Activated CD4-positive, alpha-beta T cell treated with anti-CD3 and anti-CD28 coated beads, Interleukin-2, amount 50 U/mL, for 48 hours (primary cell): Measurements from ENCODE around the gene VAT1L.
"Not testable (repeated sequence)": the region's sequence is repeated elsewhere in the genome, so short reads cannot be mapped to it uniquely, and the experiment has no call there.

Experiments
- DNase-seq, 2 experiments: peaks; one replicate each; pipeline ENCODE4 v3.0.0-alpha.2; 2020

VAT1L gene

GRCh38 chr16:77918809-77919707 is 130.7 kb downstream of the VAT1L start:
- no peak for DNase-seq

GRCh38 chr16:77919761-77920415 is 131.5 kb downstream of the VAT1L start:
- no peak for DNase-seq

- no peak for DNase-seq
Observed at GRCh38 chr16:77920984-77921383, 132.6 kb downstream of the VAT1L start.

GRCh38 chr16:77922228-77922754 is 133.9 kb downstream of the VAT1L start:
- DNase-seq = no peak

GRCh38 chr16:77925531-77925930 is 137.2 kb downstream of the VAT1L start:
- DNase-seq = no peak

GRCh38 chr16:77928096-77928495 is 139.7 kb downstream of the VAT1L start:
- DNase-seq = no peak

GRCh38 chr16:77929004-77929403 is 140.6 kb downstream of the VAT1L start:
- no peak for DNase-seq

GRCh38 chr16:77931058-77931457 is 142.7 kb downstream of the VAT1L start:
- no peak for DNase-seq

GRCh38 chr16:77937473-77938149 is 149.2 kb downstream of the VAT1L start:
- no peak for DNase-seq

GRCh38 chr16:77938913-77939312 is 150.5 kb downstream of the VAT1L start:
- no peak for DNase-seq

- no peak for DNase-seq
Observed at GRCh38 chr16:77939968-77940367, 151.6 kb downstream of the VAT1L start.

- DNase-seq = no peak
Observed at GRCh38 chr16:77943801-77944200, 155.4 kb downstream of the VAT1L start.

- DNase-seq = no peak
Observed at GRCh38 chr16:77944631-77945030, 156.3 kb downstream of the VAT1L start.

- no peak for DNase-seq
Observed at GRCh38 chr16:77945126-77945525, 156.8 kb downstream of the VAT1L start.

GRCh38 chr16:77946823-77947222 is 158.5 kb downstream of the VAT1L start:
- no peak for DNase-seq

- not testable (repeated sequence) for DNase-seq
Observed at GRCh38 chr16:77947590-77947989, 159.2 kb downstream of the VAT1L start.

- no peak for DNase-seq
Observed at GRCh38 chr16:77948835-77949234, 160.5 kb downstream of the VAT1L start.

GRCh38 chr16:77949445-77949844 is 161.1 kb downstream of the VAT1L start:
- DNase-seq = no peak

- DNase-seq = no peak
Observed at GRCh38 chr16:77951788-77952187, 163.4 kb downstream of the VAT1L start.

GRCh38 chr16:77955127-77955526 is 166.8 kb downstream of the VAT1L start:
- DNase-seq = no peak

GRCh38 chr16:77956231-77956630 is 167.9 kb downstream of the VAT1L start:
- DNase-seq = no peak

- DNase-seq = no peak
Observed at GRCh38 chr16:77960766-77961165, 172.4 kb downstream of the VAT1L start.

- no peak for DNase-seq
Observed at GRCh38 chr16:77961814-77962213, 173.4 kb downstream of the VAT1L start.
